ENCODE measurements around the gene GPR107.
A peak's percentile ranks its signal among the peaks of the same experiment; 100 is the strongest.

Gene GPR107

GRCh38 chr9:130138791-130139190 is 85.1 kb downstream of the GPR107 start:
- H3K36me3 ChIP-seq (replicated peaks), result peaks cover 3% of the 10 kb centered on the region
- peak overlapping the region; percentile 81 for H3K27ac ChIP-seq
- no peak for TF ChIP-seq CTCF (IDR thresholded peaks at IDR 0.05; ENCODE audit: low read depth, low read length, missing control alignments)
- H3K4me3 ChIP-seq (ENCODE audit: low read depth, low read length), result no peak overlapping the region
- in situ Hi-C loops (cut with HindIII; ENCODE audit: low pct_ligation_motif_present, low sequenced_read_pairs), result no loop called here
- H3K27me3 ChIP-seq (replicated peaks), result no peaks in the 10 kb centered on the region
- peak; percentile 92 for DNase-seq

GRCh38 chr9:130139251-130139650 is 85.5 kb downstream of the GPR107 start:
- in situ Hi-C loops (cut with HindIII; ENCODE audit: low pct_ligation_motif_present, low sequenced_read_pairs), result no loop called here
- no peak for DNase-seq
- Histone ChIP-seq H3K36me3 (replicated peaks) (peaks cover 3% of the 10 kb centered on the region), H3K4me3 (ENCODE audit: low read depth, low read length) (no peak overlapping the region), H3K27me3 (replicated peaks) (no peaks in the 10 kb centered on the region), H3K27ac (peak overlapping the region; percentile 81)
- TF ChIP-seq CTCF (IDR thresholded peaks at IDR 0.05; ENCODE audit: low read depth, low read length, missing control alignments), result no peak

- no peaks in the 10 kb centered on the region for H3K36me3 ChIP-seq (replicated peaks)
These were observed 87.0 kb downstream of the GPR107 start for GRCh38 chr9:130140706-130141105.

GRCh38 chr9:130142056-130142455 is 88.3 kb downstream of the GPR107 start:
- Histone ChIP-seq H3K27me3 (replicated peaks) (no peaks in the 10 kb centered on the region), H3K36me3 (replicated peaks) (no peaks in the 10 kb centered on the region), H3K27ac (no peak overlapping the region), H3K4me3 (ENCODE audit: low read depth, low read length) (no peak overlapping the region)
- in situ Hi-C loops (cut with HindIII; ENCODE audit: low pct_ligation_motif_present, low sequenced_read_pairs), result no loop called here
- DNase-seq, result no peak
- no peak for TF ChIP-seq CTCF (IDR thresholded peaks at IDR 0.05; ENCODE audit: low read depth, low read length, missing control alignments)

More at GRCh38 chr9:130140706-130141105, 87.0 kb downstream of the GPR107 start:
- no peaks in the 10 kb centered on the region for H3K27me3 ChIP-seq (replicated peaks)
- no peak overlapping the region for H3K4me3 ChIP-seq (ENCODE audit: low read depth, low read length)
- no peak for TF ChIP-seq CTCF (IDR thresholded peaks at IDR 0.05; ENCODE audit: low read depth, low read length, missing control alignments)
- no peak overlapping the region for H3K27ac ChIP-seq
- in situ Hi-C loops (cut with HindIII; ENCODE audit: low pct_ligation_motif_present, low sequenced_read_pairs), result no loop called here
- DNase-seq, result no peak

- Histone ChIP-seq H3K27ac (no peak overlapping the region), H3K27me3 (replicated peaks) (no peaks in the 10 kb centered on the region), H3K36me3 (replicated peaks) (no peaks in the 10 kb centered on the region), H3K4me3 (ENCODE audit: low read depth, low read length) (no peak overlapping the region)
- no peak for TF ChIP-seq CTCF (IDR thresholded peaks at IDR 0.05; ENCODE audit: low read depth, low read length, missing control alignments)
- no peak for DNase-seq
- in situ Hi-C loops (cut with HindIII; ENCODE audit: low pct_ligation_motif_present, low sequenced_read_pairs), result no loop called here
These were observed 88.9 kb downstream of the GPR107 start for GRCh38 chr9:130142641-130143040.

- TF ChIP-seq CTCF (IDR thresholded peaks at IDR 0.05; ENCODE audit: low read depth, low read length, missing control alignments), result no peak
- Histone ChIP-seq H3K27ac (no peak overlapping the region), H3K4me3 (ENCODE audit: low read depth, low read length) (no peak overlapping the region), H3K36me3 (replicated peaks) (no peaks in the 10 kb centered on the region), H3K27me3 (replicated peaks) (no peaks in the 10 kb centered on the region)
- DNase-seq, result no peak
- in situ Hi-C loops (cut with HindIII; ENCODE audit: low pct_ligation_motif_present, low sequenced_read_pairs), result no loop called here
These were observed 89.7 kb downstream of the GPR107 start for GRCh38 chr9:130143279-130143893.
